RWPE1 (cell line): ENCODE measurements around the gene OR10H4.

Source experiments
- CTCF ChIA-PET: fragments of 350-600 bp; sonication (Branson Sonifier 250); formaldehyde crosslinking; extraction: SDS; loops from one replicate; lab custom pipeline; 2021; lab: Yijun Ruan, JAX
- POLR2A ChIA-PET: fragments of 400-600 bp; formaldehyde crosslinking; extraction: SDS; loops from one replicate; lab custom pipeline; 2020; ENCODE audit warnings: antibody characterized with exemption; ENCODE audit not compliant: low non-redundant PET; lab: Yijun Ruan, JAX
- DNase-seq: peaks from one replicate; pipeline ENCODE4 v3.0.0; 2012; ENCODE audit warnings: low spot score
- H3K27ac ChIP-seq: fragments of 450-650 bp; 2 replicates; pipeline ENCODE4 v1.5.1; 2017
- CTCF ChIP-seq: fragments of 450-650 bp; conservative IDR thresholded peaks from 2 replicates; pipeline ENCODE4 v1.5.1; 2017; ENCODE audit warnings: low read depth, mild to moderate bottlenecking

The OR10H4 gene

GRCh38 chr19:15923702-15924101 is 25.1 kb upstream of the OR10H4 start:
- no peak for TF ChIP-seq CTCF
- DNase-seq: no peak
- POLR2A ChIA-PET: no interaction called here
- no peak overlapping the region for H3K27ac ChIP-seq
- CTCF ChIA-PET: no interaction called here

DNA sequence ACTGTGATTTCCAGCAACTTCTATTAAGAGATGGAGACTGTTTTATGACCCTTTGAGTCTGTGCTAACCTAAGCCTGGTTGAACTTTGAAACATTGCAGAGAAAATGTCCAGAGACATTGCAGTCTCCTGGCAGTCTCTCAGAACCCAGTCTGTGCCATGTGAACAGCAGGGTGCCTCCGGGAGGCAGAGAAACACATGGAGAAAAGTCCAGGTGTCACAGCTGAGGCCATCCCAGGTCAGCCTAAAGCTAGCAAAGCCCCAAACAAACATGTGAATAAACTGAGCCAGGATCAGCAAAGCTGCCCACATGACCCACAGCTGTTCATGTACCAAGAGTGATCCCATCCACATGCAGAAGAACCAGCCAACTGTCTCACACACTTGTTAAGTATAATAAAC is 22.3 kb upstream of the OR10H4 start:
- TF ChIP-seq CTCF: no peak
- DNase-seq: no peak
- H3K27ac ChIP-seq: no peak overlapping the region
- ChIA-PET POLR2A (no interaction called here), CTCF (no interaction called here)

GRCh38 chr19:15928321-15928720 is 20.5 kb upstream of the OR10H4 start:
- no peak for TF ChIP-seq CTCF
- CTCF ChIA-PET: interaction anchor here (0.5 kb wide), 1 partner anchor 12 kb away, joined by 3 read pairs; no protein-coding TSS in a partner anchor
- no peak for DNase-seq
- POLR2A ChIA-PET: no interaction called here
- no peak overlapping the region for H3K27ac ChIP-seq

DNA sequence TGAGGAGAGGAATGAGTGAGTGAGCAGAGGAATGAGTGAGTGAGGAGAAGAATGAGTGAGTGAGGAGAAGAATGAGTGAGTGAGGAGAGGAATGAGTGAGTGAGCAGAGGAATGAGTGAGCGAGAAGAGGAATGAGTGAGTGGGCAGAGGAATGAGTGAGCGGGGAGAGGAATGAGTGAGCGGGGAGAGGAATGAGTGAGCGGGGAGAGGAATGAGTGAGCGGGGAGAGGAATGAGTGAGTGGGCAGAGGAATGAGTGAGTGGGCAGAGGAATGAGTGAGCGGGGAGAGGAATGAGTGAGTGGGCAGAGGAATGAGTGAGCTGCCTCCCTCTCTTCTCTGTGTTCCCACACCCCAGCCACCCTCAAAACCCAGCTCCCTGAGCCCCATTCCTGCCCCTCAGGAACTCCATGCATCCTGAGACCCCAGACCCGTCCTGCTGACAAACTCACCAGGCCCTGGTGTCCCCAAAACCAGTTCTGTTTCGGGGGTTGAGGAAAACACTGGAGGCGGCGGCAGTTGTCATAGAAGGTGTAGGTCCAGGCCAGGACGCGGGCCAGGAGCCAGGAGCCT is 15.0 kb upstream of the OR10H4 start:
- POLR2A ChIA-PET: interaction anchor here (0.7 to 0.8 kb wide), 2 partner anchors 32 to 530 kb away, joined by 6 read pairs; no protein-coding TSS in a partner anchor
- peak overlapping the region; percentile 91 for H3K27ac ChIP-seq
- CTCF ChIA-PET: interaction anchor here (0.6 kb wide), 1 partner anchor 155 kb away, joined by 3 read pairs; no protein-coding TSS in a partner anchor
- peak; percentile 2 for DNase-seq

- TF ChIP-seq CTCF: no peak
- peak within 1 kb of the TSS; percentile 91 for H3K27ac ChIP-seq
- POLR2A ChIA-PET: interaction anchor here (0.6 to 0.8 kb wide), 3 partner anchors 32 to 529 kb away, joined by 5 to 6 read pairs (median 6); no protein-coding TSS in a partner anchor
- CTCF ChIA-PET: interaction anchor here (0.6 kb wide), 1 partner anchor 154 kb away, joined by 3 read pairs; no protein-coding TSS in a partner anchor
- DNase-seq: peak; percentile 89
These were observed 14.3 kb upstream of the OR10H4 start, which contains the start of gene CYP4F11 for GRCh38 chr19:15934332-15935078. Gene CYP4F11 (minus strand): TSS chr19:15934529. CDS start chr19:15934408, 121 bp downstream.

DNA sequence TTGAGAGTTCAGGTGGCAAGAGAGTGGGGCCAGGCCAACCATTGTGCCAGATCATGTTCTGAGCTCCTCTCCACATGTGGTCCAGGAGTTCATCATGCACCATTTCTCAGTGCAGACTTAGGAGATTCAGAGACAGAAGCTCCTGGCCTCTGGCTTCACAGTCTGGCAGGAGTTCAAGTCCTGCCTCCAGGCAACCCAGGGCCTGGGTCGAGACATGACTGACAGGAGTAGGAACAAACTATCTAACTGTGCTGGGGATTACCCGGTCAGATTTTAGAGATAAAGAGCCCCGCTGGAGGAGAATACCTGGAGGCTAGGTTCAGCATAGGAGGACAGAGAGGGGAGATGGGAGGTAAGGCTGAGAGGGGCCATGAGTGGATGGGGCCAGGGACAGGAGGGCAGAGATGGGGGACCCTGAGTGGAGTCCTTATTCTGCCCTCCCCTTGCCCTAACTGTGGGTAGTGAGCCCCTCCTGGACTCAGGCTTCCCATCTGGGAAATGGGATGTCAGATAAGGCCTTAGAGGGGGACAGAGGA is 13.6 kb upstream of the OR10H4 start:
- ChIA-PET POLR2A (interaction anchor here (0.6 kb wide), 1 partner anchor 215 kb away, joined by 5 read pairs; no protein-coding TSS in a partner anchor), CTCF (no interaction called here)
- no peak for TF ChIP-seq CTCF
- peak; percentile 54 for DNase-seq
- peak overlapping the region; percentile 91 for H3K27ac ChIP-seq
